ENCODE results near the gene EPOP.

Gene EPOP

DNA sequence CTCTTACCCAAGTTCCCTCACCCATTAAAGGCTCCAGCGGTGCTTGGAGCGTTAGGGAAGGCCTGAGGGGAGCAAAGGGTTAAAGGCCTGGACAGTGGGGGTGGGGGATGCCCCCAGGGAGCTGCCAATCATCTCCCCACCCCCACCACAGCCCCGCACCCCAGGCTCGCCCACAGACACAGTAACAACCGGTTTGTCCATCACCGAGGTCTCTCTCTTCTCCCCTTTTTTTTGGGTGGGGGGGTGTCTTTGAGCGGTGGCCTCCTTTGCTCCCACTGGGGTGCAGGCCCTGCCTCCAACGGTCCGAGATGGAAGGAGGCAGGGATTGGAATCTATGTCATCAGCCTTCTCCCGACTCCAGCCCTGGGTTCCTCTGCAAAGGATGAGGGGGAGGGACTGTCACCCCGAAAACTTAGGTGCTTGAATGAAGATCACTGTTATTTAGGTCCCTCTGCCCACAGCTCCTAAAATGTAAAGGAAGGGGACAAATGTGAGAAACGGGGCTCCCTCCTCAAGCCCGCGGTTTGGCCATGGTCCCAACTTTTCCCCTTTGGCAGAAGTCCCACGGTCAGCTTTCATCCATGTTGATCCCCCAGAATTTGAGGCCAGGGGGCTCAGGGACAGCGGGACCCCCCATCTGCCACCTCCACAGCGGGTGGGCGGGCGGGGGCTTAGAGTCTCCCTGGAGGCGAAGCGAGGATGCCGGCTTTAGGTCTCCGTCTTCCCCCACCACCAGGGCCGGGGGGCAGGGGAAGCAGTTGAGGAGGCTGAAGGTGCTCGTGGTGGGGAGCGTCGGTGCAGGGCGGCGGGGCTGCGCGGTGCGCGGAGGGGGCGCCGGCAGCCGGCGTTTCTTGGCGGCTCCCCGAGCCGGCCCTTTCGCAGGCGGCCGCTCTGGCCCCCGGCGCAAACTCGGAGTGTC lies 1.7 kb downstream of the EPOP start:
- H3K4me3 Mint-ChIP-seq = peak overlapping the region; percentile 7
- ATAC-seq (ENCODE audit: low read depth) = no peak
- H3K4me1 Mint-ChIP-seq = peaks cover 20% of the 10 kb centered on the region
- no peak overlapping the region for H3K27ac Mint-ChIP-seq
- H3K27me3 Mint-ChIP-seq = peaks cover 36% of the 10 kb centered on the region
- no peak for DNase-seq (ENCODE audit: low spot score in 2 of 2)
- no peaks in the 10 kb centered on the region for H3K9me3 Mint-ChIP-seq
- H3K36me3 Mint-ChIP-seq = no peaks in the 10 kb centered on the region

DNA sequence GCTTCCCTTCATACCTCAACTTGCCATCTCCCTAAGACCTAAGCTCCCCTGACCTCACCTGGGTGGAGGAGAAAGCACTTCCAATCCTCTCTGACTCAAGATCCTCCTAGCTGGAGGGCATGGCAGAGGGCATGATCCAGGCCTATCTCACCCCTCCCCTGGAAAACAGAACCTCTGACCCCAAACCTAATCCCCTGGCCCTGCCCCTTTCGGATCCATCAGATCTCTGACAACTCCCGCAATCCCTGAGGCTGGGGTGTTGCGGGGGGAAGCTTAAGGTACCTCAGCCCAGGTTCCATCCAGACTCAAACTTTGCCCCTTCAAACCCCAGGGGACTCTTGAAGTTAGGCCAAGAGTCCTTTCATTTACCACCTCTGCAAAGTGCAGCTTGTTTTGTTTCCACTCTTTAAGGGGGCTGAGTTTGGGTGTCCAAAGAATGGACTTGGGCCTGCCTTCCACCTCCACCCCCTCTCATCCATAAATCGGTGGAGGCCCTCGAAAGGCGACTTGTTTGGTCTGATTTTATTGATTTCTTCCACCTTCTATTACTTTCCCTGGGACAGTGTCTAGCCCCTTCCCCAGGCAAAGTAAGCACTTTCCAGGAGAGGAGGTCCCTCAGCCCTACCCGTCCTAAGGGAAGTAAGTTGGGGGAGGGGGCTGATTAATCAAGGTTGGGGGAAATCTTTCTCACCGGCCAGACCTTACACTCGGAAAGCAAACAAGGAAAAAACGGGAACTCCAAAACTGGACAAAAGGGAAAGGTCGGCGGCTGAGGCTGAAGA lies 2.6 kb downstream of the EPOP start:
- Mint-ChIP-seq H3K27me3 (peaks cover 40% of the 10 kb centered on the region), H3K27ac (no peak overlapping the region), H3K9me3 (no peaks in the 10 kb centered on the region), H3K4me1 (peaks cover 23% of the 10 kb centered on the region), H3K4me3 (no peak overlapping the region), H3K36me3 (no peaks in the 10 kb centered on the region)
- no peak for DNase-seq (ENCODE audit: low spot score in 2 of 2)
- ATAC-seq (ENCODE audit: low read depth) = no peak

DNA sequence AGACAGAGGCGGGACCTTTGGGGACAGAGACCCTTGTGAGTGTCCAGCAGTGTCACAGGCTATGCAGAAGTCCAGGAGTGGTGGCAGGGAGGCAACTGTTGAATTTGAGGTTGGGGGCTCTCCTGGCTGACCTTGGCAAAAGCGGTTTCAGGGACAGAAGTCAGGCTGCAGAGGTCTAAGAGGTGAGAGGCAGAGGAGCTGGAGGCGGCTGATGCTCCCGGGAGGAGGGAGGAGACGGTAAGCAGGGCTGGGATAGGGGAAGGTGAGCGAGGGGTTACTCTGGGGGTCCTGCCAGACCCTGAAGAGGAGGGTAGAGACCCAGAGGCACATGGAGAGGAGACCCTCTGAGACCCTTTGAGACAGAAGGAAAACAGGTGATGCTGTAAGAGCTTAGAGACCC lies 5.2 kb downstream of the EPOP start:
- H3K9me3 Mint-ChIP-seq = no peaks in the 10 kb centered on the region
- ATAC-seq (ENCODE audit: low read depth) (no peak), DNase-seq (ENCODE audit: low spot score in 2 of 2) (no peak)
- no peaks in the 10 kb centered on the region for H3K36me3 Mint-ChIP-seq
- no peak overlapping the region for H3K27ac Mint-ChIP-seq
- H3K4me1 Mint-ChIP-seq = peaks cover 8% of the 10 kb centered on the region
- H3K4me3 Mint-ChIP-seq = no peak overlapping the region
- peaks cover 33% of the 10 kb centered on the region for H3K27me3 Mint-ChIP-seq

DNA sequence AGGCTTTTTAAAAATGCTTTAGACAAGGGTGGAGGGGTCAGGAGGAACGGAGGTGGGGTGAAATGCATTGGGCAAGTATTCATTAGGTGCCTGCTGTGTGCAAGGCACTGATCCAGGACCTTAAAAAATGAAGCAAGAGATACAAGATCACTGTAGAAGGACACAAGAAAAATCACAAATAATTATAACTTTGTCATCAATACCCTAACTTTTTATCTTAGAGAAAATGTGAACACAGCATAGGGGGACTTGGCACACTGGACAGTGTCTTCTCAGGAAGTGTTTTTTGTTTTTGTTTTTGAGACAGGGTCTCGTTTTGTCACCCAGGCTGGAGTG lies 7.0 kb downstream of the EPOP start:
- DNase-seq (ENCODE audit: low spot score in 2 of 2) = no peak
- Mint-ChIP-seq H3K4me3 (no peak overlapping the region), H3K9me3 (no peaks in the 10 kb centered on the region), H3K27me3 (peaks cover 41% of the 10 kb centered on the region), H3K27ac (no peak overlapping the region), H3K4me1 (peaks cover 8% of the 10 kb centered on the region), H3K36me3 (peaks cover 3% of the 10 kb centered on the region)
- ATAC-seq (ENCODE audit: low read depth) = no peak

DNA sequence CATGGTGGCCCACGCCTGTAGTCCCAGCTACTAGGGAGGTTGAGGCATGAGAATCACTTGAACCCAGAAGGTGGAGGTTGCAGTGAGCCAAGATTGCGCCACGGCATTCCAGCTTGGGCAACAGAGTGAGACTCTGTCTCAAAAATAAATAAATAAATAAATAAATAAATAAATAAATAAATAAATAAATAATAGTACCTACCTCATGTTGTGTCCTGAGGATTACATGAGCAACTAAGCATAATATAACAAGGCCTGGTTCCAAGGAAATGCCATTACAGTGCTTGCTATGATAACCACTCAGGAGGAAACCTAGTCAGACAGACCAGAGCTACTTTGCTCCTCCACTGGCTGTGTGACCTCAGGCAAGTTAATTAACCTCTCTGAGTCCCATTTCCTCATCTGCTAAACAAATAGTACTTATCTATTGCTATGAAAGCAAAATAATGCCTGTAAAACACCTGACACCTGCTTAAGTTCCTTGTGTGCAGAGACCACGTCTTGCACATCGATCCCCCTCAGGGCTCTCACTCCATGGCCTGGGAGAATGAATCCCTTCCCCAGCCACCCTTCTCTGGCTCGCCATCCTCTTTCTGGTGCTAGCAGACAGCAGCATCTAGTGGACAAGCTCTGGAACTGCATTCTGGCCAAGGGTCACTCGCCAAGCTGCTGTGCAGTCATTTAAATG lies 7.5 kb downstream of the EPOP start:
- DNase-seq (ENCODE audit: low spot score in 2 of 2) (peak; percentile 61 to 62), ATAC-seq (ENCODE audit: low read depth) (peak; percentile 63)
- Mint-ChIP-seq H3K9me3 (no peaks in the 10 kb centered on the region), H3K27ac (no peak overlapping the region), H3K4me1 (peaks cover 8% of the 10 kb centered on the region), H3K36me3 (peaks cover 3% of the 10 kb centered on the region), H3K4me3 (no peak overlapping the region), H3K27me3 (peaks cover 42% of the 10 kb centered on the region)

DNA sequence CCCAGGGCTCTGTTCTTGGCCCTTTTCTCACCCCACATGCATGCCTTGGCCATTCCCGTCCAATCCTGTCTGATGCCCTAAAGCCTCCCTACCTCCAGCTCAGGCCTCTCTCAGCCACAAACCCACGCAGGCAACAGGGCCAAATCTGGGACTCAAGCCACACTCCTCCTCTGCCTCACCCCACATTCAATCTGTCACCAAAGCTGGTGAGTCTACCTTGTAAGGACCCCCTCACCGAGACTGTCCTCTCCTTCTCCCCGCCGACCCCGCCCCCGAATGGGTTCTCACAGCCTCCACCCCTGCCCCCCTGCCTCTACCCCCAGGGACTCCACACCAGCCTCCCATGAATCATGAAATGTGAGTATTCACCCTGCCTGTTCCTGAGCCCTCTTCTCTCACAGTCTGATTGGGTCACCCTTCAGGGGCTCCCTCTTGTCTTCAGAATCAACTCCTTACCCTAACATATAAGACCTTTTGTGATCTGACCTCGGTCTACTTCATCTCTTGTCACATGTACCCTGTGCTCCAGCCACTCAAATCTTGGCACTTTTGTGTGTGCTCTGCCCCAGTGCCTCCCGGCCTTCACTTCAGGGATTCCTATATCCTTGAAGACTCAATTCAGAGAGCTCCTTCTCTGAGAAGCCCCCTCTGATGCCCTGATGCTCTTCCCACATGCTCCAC lies 10.7 kb downstream of the EPOP start:
- Mint-ChIP-seq H3K9me3 (no peaks in the 10 kb centered on the region), H3K27ac (no peak overlapping the region), H3K36me3 (peaks cover 3% of the 10 kb centered on the region), H3K4me1 (peaks cover 4% of the 10 kb centered on the region), H3K27me3 (peaks cover 33% of the 10 kb centered on the region), H3K4me3 (no peak overlapping the region)
- DNase-seq (ENCODE audit: low spot score in 2 of 2) (no peak), ATAC-seq (ENCODE audit: low read depth) (no peak)

DNA sequence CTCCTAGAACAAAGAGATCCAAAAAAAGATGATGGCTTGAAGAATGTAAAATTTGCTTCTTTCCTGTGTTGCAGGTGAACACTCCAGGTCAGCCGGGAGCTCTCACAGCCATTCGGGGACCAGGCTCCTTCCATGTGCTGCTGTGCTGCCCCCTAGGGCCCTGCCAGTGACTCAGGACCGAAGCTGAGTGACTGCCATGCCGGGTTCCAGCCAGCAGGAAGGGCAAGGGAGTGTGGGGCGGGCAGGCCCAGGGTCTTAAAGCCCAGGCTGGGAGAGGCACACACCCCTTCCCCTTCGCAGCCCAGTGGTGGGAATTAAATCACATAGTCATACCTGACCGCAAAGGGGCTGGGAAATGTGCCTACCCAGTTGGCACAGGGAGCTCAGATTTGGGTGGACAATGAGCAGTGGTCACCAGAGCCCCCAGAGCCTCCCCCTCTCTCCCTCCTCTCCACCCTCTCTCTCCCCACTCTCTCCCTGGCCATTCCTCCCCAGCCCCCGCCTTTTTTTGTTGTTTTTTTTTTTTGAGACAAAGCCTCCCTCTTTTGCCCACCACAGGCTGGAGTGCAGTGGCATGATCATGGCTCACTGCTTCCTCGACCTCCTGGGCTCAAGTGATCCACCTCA lies 11.5 kb downstream of the EPOP start:
- Mint-ChIP-seq H3K27ac (no peak overlapping the region), H3K4me3 (no peak overlapping the region), H3K4me1 (peaks cover 4% of the 10 kb centered on the region), H3K36me3 (peaks cover 3% of the 10 kb centered on the region), H3K27me3 (peaks cover 33% of the 10 kb centered on the region), H3K9me3 (no peaks in the 10 kb centered on the region)
- ATAC-seq (ENCODE audit: low read depth) = peak; percentile 61
- DNase-seq (ENCODE audit: low spot score in 2 of 2) = no peak

DNA sequence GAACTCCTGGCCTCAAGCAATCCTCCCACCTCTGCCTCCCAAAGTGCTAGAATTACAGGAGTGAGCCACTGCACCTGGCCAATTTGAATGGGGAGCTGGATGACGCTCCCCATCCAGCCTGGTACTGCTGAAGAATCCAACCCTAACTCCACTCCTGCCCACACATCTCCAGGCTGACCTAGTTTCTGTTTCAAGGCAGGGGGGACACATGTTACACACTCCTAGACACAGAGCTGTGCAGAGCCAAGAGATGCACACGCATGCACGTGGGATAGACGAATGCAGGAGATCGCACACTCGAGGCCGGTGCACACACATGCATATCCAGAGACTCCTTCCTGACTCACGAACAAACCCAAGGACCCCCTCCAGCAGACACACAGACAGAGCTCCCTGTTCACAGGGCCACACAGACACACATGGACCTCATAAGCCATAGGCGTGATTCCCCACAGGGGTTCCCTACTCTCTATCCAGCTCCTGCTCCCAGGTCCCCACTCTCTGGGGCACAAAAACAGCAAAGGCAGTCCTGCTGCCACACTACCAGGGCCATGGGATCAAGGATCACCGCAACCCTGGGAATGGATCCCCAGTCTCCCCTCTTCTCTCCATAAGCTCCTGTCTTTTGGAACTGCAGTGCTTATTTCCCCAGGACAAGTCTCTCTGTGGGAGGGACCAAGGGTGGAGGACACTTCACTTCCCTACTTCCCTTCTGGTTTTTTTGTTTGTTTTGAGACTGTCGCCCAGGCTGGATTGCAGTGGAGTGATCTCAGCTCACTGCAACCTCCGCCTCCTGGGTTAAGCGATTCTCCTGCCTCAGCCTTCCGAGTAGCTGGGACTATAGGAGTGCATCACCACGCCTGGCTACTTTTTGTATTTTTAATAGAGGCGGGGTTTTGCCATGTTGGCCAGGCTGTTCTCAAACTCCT lies 14.4 kb downstream of the EPOP start:
- DNase-seq (ENCODE audit: low spot score in 2 of 2) (no peak), ATAC-seq (ENCODE audit: low read depth) (no peak)
- Mint-ChIP-seq H3K9me3 (no peaks in the 10 kb centered on the region), H3K36me3 (peaks cover 3% of the 10 kb centered on the region), H3K4me1 (peaks cover 2% of the 10 kb centered on the region), H3K27ac (no peak overlapping the region), H3K27me3 (peaks cover 39% of the 10 kb centered on the region), H3K4me3 (no peak overlapping the region)

DNA sequence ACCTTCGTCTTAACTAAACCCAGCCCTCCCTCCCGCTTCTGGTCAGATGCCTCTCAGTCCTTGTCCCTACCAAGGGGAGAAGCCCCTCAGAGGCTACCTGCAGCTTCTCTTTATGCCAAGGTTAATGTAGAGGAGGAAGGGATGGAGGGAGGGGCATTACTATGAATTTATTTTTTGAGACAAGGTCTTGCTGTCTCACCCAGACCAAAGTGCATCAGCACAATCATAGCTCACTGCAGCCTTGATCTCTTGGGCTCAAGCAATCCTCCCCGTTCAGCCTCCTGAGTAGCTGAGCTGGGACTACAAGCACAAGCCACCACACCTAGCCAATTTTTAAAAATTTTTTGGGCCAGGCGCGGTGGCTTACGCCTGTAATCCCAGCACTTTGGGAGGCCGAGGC lies 15.3 kb downstream of the EPOP start:
- peaks cover 3% of the 10 kb centered on the region for H3K36me3 Mint-ChIP-seq
- DNase-seq (ENCODE audit: low spot score in 2 of 2) = no peak

DNA sequence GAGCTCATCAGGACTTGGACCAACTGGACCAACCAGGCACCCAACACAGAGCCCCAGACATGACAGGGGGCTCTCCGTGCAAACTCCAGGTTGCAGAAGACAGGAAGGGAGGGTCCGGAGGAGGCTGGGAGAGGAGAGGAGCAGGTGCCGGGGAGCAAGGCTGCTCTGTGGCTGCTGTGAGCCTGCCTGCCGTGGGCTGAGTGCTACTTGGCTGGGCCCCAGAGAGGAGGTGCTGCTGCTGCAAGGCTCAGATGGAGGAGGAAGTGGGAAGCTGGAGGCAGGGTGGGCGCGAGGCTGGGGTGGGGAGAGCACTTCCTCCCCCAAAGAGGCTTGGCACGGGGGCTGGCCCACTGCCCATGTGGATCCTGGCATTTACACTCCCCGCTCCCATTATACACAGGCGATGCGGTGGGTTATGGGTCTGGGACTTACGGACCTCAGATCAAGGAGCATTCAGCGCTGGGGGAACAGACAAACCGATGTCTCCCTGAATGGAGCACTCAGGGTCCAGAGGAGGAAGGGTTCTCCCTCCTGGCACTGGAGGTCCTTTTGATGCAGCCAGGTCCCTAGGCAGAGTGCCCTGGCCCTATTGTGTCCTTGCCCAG lies 15.9 kb downstream of the EPOP start:
- DNase-seq (ENCODE audit: low spot score in 2 of 2) = no peak
- Mint-ChIP-seq H3K36me3 (no peaks in the 10 kb centered on the region), H3K27ac (no peak overlapping the region), H3K9me3 (no peaks in the 10 kb centered on the region), H3K4me1 (peaks cover 5% of the 10 kb centered on the region), H3K27me3 (peaks cover 36% of the 10 kb centered on the region), H3K4me3 (no peak overlapping the region)
- no peak for ATAC-seq (ENCODE audit: low read depth)

More for the DNA sequence above, 15.3 kb downstream of the EPOP start:
- Mint-ChIP-seq H3K9me3 (no peaks in the 10 kb centered on the region), H3K27me3 (peaks cover 42% of the 10 kb centered on the region), H3K4me3 (no peak overlapping the region), H3K4me1 (peaks cover 5% of the 10 kb centered on the region), H3K27ac (no peak overlapping the region)
- ATAC-seq (ENCODE audit: low read depth) = no peak

DNA sequence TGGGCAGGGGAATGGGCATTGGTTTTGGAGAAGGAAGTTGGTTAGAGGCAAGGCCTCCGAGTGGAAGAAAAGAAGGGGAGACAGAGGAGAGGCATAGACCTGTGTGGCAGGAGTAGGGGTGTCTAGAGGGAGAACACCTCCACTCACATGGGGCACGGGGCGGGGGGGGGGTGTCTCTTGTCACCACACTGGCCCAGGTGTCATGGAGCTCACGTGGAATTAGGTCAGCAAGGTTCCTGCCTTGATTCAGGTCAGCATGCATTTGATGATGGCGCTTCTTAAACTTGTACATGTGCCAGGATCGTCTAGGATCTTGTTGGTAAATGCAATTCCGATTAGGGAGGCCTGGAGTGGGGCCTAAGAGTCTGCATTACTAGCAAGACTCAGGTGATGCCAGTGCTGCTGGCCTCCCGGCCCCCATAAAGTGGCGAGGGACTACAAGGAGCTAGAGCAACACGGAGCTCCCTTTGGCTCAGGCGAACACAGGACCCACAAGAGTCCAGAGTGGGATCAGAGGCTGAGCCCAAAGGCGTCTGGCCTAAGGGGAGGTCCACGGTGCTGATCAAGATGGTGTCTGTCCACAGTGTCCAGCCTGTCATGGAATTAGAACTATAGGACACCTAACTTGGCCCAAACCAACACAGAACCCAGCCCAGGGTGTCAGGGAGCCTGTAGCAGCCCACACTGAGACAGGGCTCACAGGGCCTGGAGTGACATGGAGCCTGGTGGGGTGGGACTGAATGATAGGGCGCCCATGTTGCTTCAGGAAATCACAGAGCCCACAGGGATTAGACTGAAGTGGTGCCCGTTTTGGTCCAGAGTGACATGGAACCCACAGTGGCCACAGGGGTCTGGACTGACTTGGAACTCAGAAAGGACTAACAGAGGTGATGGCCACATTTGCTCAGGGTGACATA lies 16.7 kb downstream of the EPOP start:
- Mint-ChIP-seq H3K36me3 (no peaks in the 10 kb centered on the region), H3K4me1 (peaks cover 5% of the 10 kb centered on the region), H3K27me3 (peaks cover 38% of the 10 kb centered on the region), H3K9me3 (no peaks in the 10 kb centered on the region), H3K27ac (no peak overlapping the region), H3K4me3 (no peak overlapping the region)
- ATAC-seq (ENCODE audit: low read depth) (no peak), DNase-seq (ENCODE audit: low spot score in 2 of 2) (no peak)
